Body of pancreas (tissue), 4 donors: ENCODE measurements around the gene CFAP20. TPM values are rescaled to one million over a fixed set of nuclear protein-coding genes. Genes with fewer than 3 reads are reported as not detected.

ENCODE experiments used
- ATAC-seq: fragments of 150-250 bp; one replicate; pipeline ENCODE4 v1.9.1; 2016
- DNase-seq, 4 donors: peaks; one replicate each; pipeline ENCODE4 v3.0.0-alpha.2; 2019
- H3K27ac ChIP-seq, 4 donors: fragments of 200-600 bp; sonication (generic); 1 replicate in 3 of 4; 2 replicates in 1 of 4; pipeline versions ENCODE4 v1.5.1 to v1.6.1; 2016 to 2019; ENCODE audit warnings: mild to moderate bottlenecking in 1 of 4, mixed read lengths in 1 of 4, moderate library complexity in 1 of 4
- H3K27me3 ChIP-seq, 2 donors: fragments of 200-600 bp; sonication (generic); one replicate each; pipeline ENCODE4 v1.6.0; 2016; ENCODE audit warnings: mild to moderate bottlenecking in 1 of 2
- H3K36me3 ChIP-seq, 2 donors: fragments of 200-600 bp; sonication (generic); replicated peaks in 1 of 2; 2 replicates each; pipeline ENCODE4 v1.5.1; 2016; ENCODE audit warnings: low read depth in 2 of 2; ENCODE audit not compliant: insufficient read depth in 1 of 2
- H3K4me1 ChIP-seq: fragments of 200-600 bp; sonication (generic); one replicate; pipeline ENCODE4 v1.6.0; 2016
- H3K4me3 ChIP-seq, 2 donors: fragments of 200-600 bp; sonication (generic); 1 replicate in 1 of 2; 2 replicates in 1 of 2; pipeline ENCODE4 v1.5.1; 2016 to 2019
- H3K9me3 ChIP-seq, 3 donors: fragments of 200-600 bp; sonication (generic); 1 replicate in 2 of 3; 2 replicates in 1 of 3; pipeline ENCODE4 v1.5.1; 2016
- CTCF ChIP-seq, 7 experiments: fragments of 450-650 bp in 4 of 7; fragments of 200-600 bp in 3 of 7; sonication (generic) in 3 of 7; IDR thresholded peaks; one replicate each; pipeline ENCODE4 v1.5.1; 2016 to 2019; ENCODE audit warnings: antibody characterized with exemption in 7 of 7
- POLR2A ChIP-seq, 3 donors: fragments of 450-650 bp; IDR thresholded peaks; one replicate each; pipeline ENCODE4 v1.6.1; 2016; ENCODE audit warnings: antibody characterized with exemption in 3 of 3, mild to moderate bottlenecking in 2 of 3
- WGBS, 2 donors: methylation state at CpG; one replicate each; pipeline ENCODE4 v1.1.5; 2017; 5-methylcytosine and 5-hydroxymethylcytosine counted together
- intact Hi-C: fragments of 100-400 bp; cut with DNase I; formaldehyde crosslinking; loops from one replicate; pipeline ENCODE4 v1.15.1; 2023
- total RNA-seq, 2 donors: library from RNA; depleted of rRNA; stranded (reverse); fragments of >200 nt; gene quantifications; one replicate each; pipeline ENCODE4 v1.1.0, GENCODE V29; 2016

The CFAP20 gene
- total RNA-seq, 2 donors from 2014 or later: 11.9 to 33.2 TPM

GRCh38 chr16:58110571-58111301, 18.4 kb downstream of the CFAP20 start:
- Histone ChIP-seq H3K4me3 (no peak overlapping the region), H3K27ac (no peak overlapping the region), H3K4me1 (no peaks in the 10 kb centered on the region), H3K27me3 (no peaks in the 10 kb centered on the region), H3K9me3 (no peaks in the 10 kb centered on the region), H3K36me3 (peaks cover 9 to 14% of the 10 kb centered on the region in 2 donors)
- intact Hi-C loops: loop anchor here (5.0 to 10.0 kb wide), 2 partner anchors 93 to 206 kb away; no protein-coding TSS in a partner anchor
- 65 to 67% methylated on average over 10 to 12 of the region's 12 CpGs for WGBS, 2 donors
- no peak for DNase-seq
- no peak for ATAC-seq
- TF ChIP-seq CTCF (IDR thresholded peaks at IDR 0.05): no peak
- no peak for TF ChIP-seq POLR2A (IDR thresholded peaks at IDR 0.05)

- TF ChIP-seq CTCF (IDR thresholded peaks at IDR 0.05): no peak
- TF ChIP-seq POLR2A (IDR thresholded peaks at IDR 0.05): no peak
- WGBS, 2 donors: 85 to 87% methylated on average over 2 of the region's 2 CpGs
- H3K36me3 ChIP-seq: peaks cover 4 to 10% of the 10 kb centered on the region in 2 donors
- ATAC-seq (no peak), DNase-seq (no peak)
- no peaks in the 10 kb centered on the region for H3K27me3 ChIP-seq
- no peaks in the 10 kb centered on the region for H3K9me3 ChIP-seq
- H3K27ac ChIP-seq: no peak overlapping the region
- intact Hi-C loops: loop anchor here (5.0 to 10.0 kb wide), 2 partner anchors 93 to 205 kb away; no protein-coding TSS in a partner anchor
- no peak overlapping the region for H3K4me3 ChIP-seq
- no peaks in the 10 kb centered on the region for H3K4me1 ChIP-seq
Measured at GRCh38 chr16:58109881-58110280, 19.3 kb downstream of the CFAP20 start.

GRCh38 chr16:58109330-58109729, 19.9 kb downstream of the CFAP20 start:
- H3K9me3 ChIP-seq: no peaks in the 10 kb centered on the region
- TF ChIP-seq CTCF (IDR thresholded peaks at IDR 0.05) (no peak), POLR2A (IDR thresholded peaks at IDR 0.05) (no peak)
- intact Hi-C loops: no loop called here
- no peak for DNase-seq
- 62 to 82% methylated on average over 8 of the region's 8 CpGs for WGBS, 2 donors
- ATAC-seq: no peak
- H3K4me3 ChIP-seq: no peak overlapping the region
- H3K4me1 ChIP-seq: no peaks in the 10 kb centered on the region
- no peaks in the 10 kb centered on the region for H3K27me3 ChIP-seq
- H3K27ac ChIP-seq: no peak overlapping the region
- peaks cover 0 to 7% of the 10 kb centered on the region in 2 donors for H3K36me3 ChIP-seq

- DNase-seq: no peak
- ATAC-seq: no peak
- Histone ChIP-seq H3K9me3 (no peaks in the 10 kb centered on the region), H3K27ac (no peak overlapping the region), H3K36me3 (no peaks in the 10 kb centered on the region), H3K4me1 (no peaks in the 10 kb centered on the region), H3K27me3 (no peaks in the 10 kb centered on the region), H3K4me3 (no peak overlapping the region)
- intact Hi-C loops: no loop called here
- TF ChIP-seq POLR2A (IDR thresholded peaks at IDR 0.05): no peak
- TF ChIP-seq CTCF (IDR thresholded peaks at IDR 0.05): no peak
- WGBS, 2 donors: 80 to 100% methylated on average over 2 of the region's 2 CpGs
Measured at GRCh38 chr16:58107709-58108108, 21.5 kb downstream of the CFAP20 start.

- 49 to 59% methylated on average over 2 of the region's 2 CpGs for WGBS, 2 donors
- intact Hi-C loops: no loop called here
- Histone ChIP-seq H3K27ac (no peak overlapping the region), H3K4me3 (no peak overlapping the region), H3K4me1 (no peaks in the 10 kb centered on the region), H3K9me3 (no peaks in the 10 kb centered on the region), H3K36me3 (no peaks in the 10 kb centered on the region), H3K27me3 (no peaks in the 10 kb centered on the region)
- TF ChIP-seq CTCF (IDR thresholded peaks at IDR 0.05): no peak
- no peak for TF ChIP-seq POLR2A (IDR thresholded peaks at IDR 0.05)
- DNase-seq (no peak), ATAC-seq (no peak)
Measured at GRCh38 chr16:58107228-58107627, 22.0 kb downstream of the CFAP20 start.
